ENCODE results near the gene MFSD12.

MFSD12 gene

GRCh38 chr19:3536429-3537100 lies 20.8 kb downstream of the MFSD12 start:
- Histone ChIP-seq H3K4me3 (replicated peaks; ENCODE audit: insufficient read depth, low read length) (no peak overlapping the region), H3K27ac (replicated peaks) (peak overlapping the region; percentile 65), H3K27me3 (ENCODE audit: insufficient read depth, poor library complexity, severe bottlenecking) (no peaks in the 10 kb centered on the region)
- DNase-seq (ENCODE audit: low read depth in 1 of 2, low spot score in 1 of 2), result no peak
- TF ChIP-seq POLR2AphosphoS5 (IDR thresholded peaks at IDR 0.05; ENCODE audit: low read depth) (no peak; the same call in 1 of the 2 replicates), GABPA (IDR thresholded peaks at IDR 0.05; ENCODE audit: low read depth) (no peak), SPI1 (IDR thresholded peaks at IDR 0.05; ENCODE audit: borderline replicate concordance, low read depth) (no peak), CTCF (IDR thresholded peaks at IDR 0.05; ENCODE audit: insufficient read depth, low read length) (no peak), REST (IDR thresholded peaks at IDR 0.05; ENCODE audit: insufficient replicate concordance, low read depth) (no peak)

GRCh38 chr19:3535981-3536380 lies 21.4 kb downstream of the MFSD12 start:
- H3K4me3 ChIP-seq (replicated peaks; ENCODE audit: insufficient read depth, low read length), result no peak overlapping the region
- no peak overlapping the region for H3K27ac ChIP-seq (replicated peaks)
- DNase-seq (ENCODE audit: low read depth in 1 of 2, low spot score in 1 of 2), result no peak
- H3K27me3 ChIP-seq (ENCODE audit: insufficient read depth, poor library complexity, severe bottlenecking), result no peaks in the 10 kb centered on the region
- no peak for TF ChIP-seq CTCF (IDR thresholded peaks at IDR 0.05; ENCODE audit: insufficient read depth, low read length)
- no peak for TF ChIP-seq REST (IDR thresholded peaks at IDR 0.05; ENCODE audit: insufficient replicate concordance, low read depth)
- TF ChIP-seq POLR2AphosphoS5 (IDR thresholded peaks at IDR 0.05; ENCODE audit: low read depth), result no peak
- TF ChIP-seq SPI1 (IDR thresholded peaks at IDR 0.05; ENCODE audit: borderline replicate concordance, low read depth), result no peak
- TF ChIP-seq GABPA (IDR thresholded peaks at IDR 0.05; ENCODE audit: low read depth), result no peak

GRCh38 chr19:3535563-3535965 lies 21.8 kb downstream of the MFSD12 start:
- H3K4me3 ChIP-seq (replicated peaks; ENCODE audit: insufficient read depth, low read length), result no peak overlapping the region
- no peaks in the 10 kb centered on the region for H3K27me3 ChIP-seq (ENCODE audit: insufficient read depth, poor library complexity, severe bottlenecking)
- no peak for TF ChIP-seq POLR2AphosphoS5 (IDR thresholded peaks at IDR 0.05; ENCODE audit: low read depth)
- no peak for TF ChIP-seq SPI1 (IDR thresholded peaks at IDR 0.05; ENCODE audit: borderline replicate concordance, low read depth)
- no peak for TF ChIP-seq CTCF (IDR thresholded peaks at IDR 0.05; ENCODE audit: insufficient read depth, low read length)
- no peak for TF ChIP-seq REST (IDR thresholded peaks at IDR 0.05; ENCODE audit: insufficient replicate concordance, low read depth)
- no peak for TF ChIP-seq GABPA (IDR thresholded peaks at IDR 0.05; ENCODE audit: low read depth)
- H3K27ac ChIP-seq (replicated peaks), result no peak overlapping the region
- no peak for DNase-seq (ENCODE audit: low read depth in 1 of 2, low spot score in 1 of 2)
